A549 (cell line): ENCODE results near the gene TACC2.

Experiments
- CBX8 ChIP-seq: fragments of 200-600 bp; sonication (generic); IDR thresholded peaks from 2 replicates; pipeline ENCODE4 v1.6.1; 2016
- CTCF ChIP-seq: fragments of >200 bp; sonication (Bioruptor Twin); formaldehyde crosslinking; IDR thresholded peaks from 3 replicates; pipeline ENCODE4 v1.5.1; 2016
- EHMT2 ChIP-seq: fragments of 200-600 bp; sonication (generic); IDR thresholded peaks from 2 replicates; pipeline ENCODE4 v1.6.1; 2016; ENCODE audit warnings: antibody characterized with exemption, low read depth, mild to moderate bottlenecking, moderate library complexity
- GATA3 ChIP-seq: IDR thresholded peaks from 2 replicates; pipeline ENCODE4 v1.6.1; 2012; ENCODE audit warnings: borderline replicate concordance
- HDAC2 ChIP-seq: fragments of 200-600 bp; sonication (generic); IDR thresholded peaks from 2 replicates; pipeline ENCODE4 v1.6.1; 2016
- HMGXB4 ChIP-seq: fragments of 250-450 bp; sonication (Bioruptor Pico); IDR thresholded peaks from 2 replicates; pipeline ENCODE4 v1.5.0; 2021; ENCODE audit warnings: mild to moderate bottlenecking, moderate library complexity, borderline replicate concordance
- MYC ChIP-seq: IDR thresholded peaks from 2 replicates; pipeline ENCODE4 v1.6.1; 2012; ENCODE audit warnings: mild to moderate bottlenecking, inconsistent platforms, low read length, improper control_type of control experiment, borderline replicate concordance
- PBX3 ChIP-seq: IDR thresholded peaks from 2 replicates; pipeline ENCODE4 v1.6.1; 2012
- POLR2A ChIP-seq: IDR thresholded peaks from 2 replicates; pipeline ENCODE4 v1.6.1; 2012; ENCODE audit warnings: mild to moderate bottlenecking, low read length
- SMC3 ChIP-seq: fragments of >200 bp; sonication (Bioruptor Twin); formaldehyde crosslinking; IDR thresholded peaks from 3 replicates; pipeline ENCODE4 v1.6.1; 2018; ENCODE audit warnings: inconsistent platforms

GRCh38 chr10:122221958-122222357 is 233.0 kb downstream of the TACC2 start:
- TF ChIP-seq PBX3 (no peak), EHMT2 (no peak), CBX8 (no peak), CTCF (no peak), MYC (no peak), POLR2A (no peak), HDAC2 (no peak), GATA3 (no peak), HMGXB4 (CRISPR knock-in tag) (no peak), SMC3 (no peak)
